GM21619 (cell line): ENCODE results near the gene TRIM10.
"Not testable (repeated sequence)": the region's sequence is repeated elsewhere in the genome, so short reads cannot be mapped to it uniquely, and the experiment has no call there.

Experiments used
- ATAC-seq: cut with Tn5 transposase; IDR thresholded peaks from one replicate; pipeline ENCODE4 v1.9.1; 2021; ENCODE audit not compliant: unreplicated experiment

TRIM10 gene

GRCh38 chr6:30154709-30155519 lies 6.1 kb downstream of the TRIM10 start:
- no peak for ATAC-seq

- ATAC-seq = no peak
Measured at GRCh38 chr6:30154061-30154460, 7.0 kb downstream of the TRIM10 start.

DNA sequence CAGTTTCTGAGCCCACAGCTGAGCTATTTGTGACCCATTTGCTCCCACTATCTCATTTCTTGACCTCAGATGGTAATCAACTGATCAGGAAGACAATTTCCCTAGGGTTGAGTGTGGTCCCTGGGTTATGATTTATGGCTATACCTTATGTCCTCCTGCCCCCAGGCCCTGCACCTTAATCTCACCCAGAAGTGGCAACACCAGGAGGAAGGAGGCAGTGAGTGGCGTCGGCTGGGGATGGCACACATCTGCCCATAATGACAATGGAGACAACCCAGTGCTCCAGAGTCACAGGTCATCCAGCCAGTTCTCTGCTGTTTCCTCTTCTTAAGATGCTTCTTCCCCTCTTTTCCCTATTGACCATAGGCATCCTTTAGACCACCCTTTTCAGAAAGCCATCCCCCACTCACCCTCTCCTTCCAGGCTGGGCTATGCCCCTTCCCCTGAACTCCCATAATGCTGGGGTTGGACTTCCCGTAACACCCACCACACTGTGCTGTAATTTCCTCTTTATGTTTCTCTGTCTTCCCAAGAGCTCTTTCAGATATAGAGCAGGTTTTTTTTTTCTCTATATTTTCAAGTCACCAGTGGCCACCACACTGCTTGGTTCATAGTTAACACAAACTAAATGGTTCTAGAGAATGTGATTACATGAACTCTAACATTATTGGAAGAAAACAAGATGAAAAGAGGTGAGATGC lies 8.0 kb downstream of the TRIM10 start:
- no peak for ATAC-seq

- ATAC-seq = no peak
Measured at GRCh38 chr6:30152016-30152673, 8.9 kb downstream of the TRIM10 start.

GRCh38 chr6:30151580-30151979 lies 9.4 kb downstream of the TRIM10 start:
- ATAC-seq = no peak

DNA sequence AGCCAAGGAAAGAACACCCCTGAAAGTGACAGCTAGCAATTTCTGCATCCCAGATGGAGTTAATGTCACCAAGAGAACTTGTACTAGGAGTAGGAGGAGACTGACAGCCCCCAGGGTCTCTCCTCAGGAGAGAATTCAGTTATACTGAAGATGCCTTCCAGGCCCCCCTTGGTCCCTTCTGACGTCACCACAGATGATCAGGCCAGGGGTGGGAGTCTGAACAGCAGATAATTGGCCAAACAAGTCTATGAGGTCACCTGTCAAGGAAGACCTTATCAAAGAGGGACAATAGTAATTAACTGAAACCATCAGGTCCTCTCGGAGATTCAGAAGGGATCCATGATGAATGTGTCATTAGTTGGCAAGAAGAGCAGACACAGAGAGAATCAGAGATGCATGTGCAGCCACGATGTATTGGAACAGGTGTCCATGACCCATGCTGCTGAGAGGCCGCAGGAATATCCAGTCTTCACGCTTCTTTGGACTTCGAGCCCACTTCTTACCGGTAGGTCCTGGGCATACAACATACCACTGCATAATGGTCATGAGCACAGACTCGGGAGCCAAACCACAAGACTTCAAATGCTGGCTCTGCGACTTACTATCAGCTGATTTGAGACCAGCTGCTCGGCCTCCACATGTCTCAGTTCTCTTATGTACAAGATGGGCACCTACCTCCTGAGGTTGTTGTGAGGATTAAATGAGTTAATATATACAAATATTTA lies 10.2 kb downstream of the TRIM10 start:
- ATAC-seq = no peak

DNA sequence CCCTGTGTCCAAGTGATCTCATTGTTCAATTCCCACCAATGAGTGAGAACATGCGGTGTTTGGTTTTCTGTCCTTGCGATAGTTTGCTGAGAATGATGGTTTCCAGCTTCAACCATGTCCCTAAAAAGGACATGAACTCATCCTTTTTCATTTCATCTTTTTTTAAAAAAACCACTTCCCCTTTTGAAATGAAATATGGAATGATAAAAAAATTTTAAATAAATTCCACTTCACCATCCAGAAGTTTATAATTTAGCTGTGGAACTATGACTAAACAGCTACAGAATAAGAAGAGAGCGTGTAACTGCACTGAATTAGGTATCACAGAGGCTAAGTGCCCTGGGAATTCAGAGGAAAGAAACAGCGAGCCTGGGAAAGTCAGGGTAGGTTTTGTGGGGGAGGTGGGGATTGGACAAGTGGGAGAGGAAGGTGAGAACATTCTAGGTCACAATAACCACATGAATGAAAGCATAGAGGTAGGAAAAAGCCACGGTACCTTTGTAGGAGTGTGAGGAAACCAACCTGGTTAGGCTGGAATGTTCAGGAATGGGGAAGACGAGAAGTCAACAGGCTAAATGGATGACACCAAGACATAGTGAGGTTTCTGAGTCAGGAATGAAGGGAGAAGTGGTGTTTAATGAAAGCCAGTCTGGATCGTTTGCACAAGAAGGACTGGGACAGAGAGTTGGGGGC lies 11.0 kb downstream of the TRIM10 start:
- no peak for ATAC-seq

- ATAC-seq = no peak
Measured at GRCh38 chr6:30149234-30149633, 11.8 kb downstream of the TRIM10 start.

GRCh38 chr6:30147096-30147495 lies 13.9 kb downstream of the TRIM10 start:
- ATAC-seq = no peak

GRCh38 chr6:30145818-30146217 lies 15.2 kb downstream of the TRIM10 start:
- ATAC-seq = no peak

DNA sequence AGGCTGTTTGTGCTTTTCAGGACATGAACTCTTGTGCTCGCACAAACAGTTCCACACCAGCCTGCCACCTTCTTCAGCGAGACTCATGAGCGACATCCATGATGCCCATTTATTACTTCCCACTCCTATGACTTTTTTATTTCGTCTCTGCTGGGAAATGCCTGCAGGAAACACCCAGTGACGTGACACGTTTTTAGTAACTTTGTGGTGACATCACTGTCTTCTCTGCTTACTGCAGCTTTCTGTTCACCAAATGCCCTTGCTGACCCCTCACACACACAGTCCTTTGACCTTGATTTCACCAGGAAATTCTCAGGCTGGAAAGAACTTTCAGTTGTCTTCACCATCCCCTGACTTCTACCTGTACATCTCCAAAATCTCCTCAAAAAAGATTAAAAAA lies 16.2 kb downstream of the TRIM10 start:
- ATAC-seq = no peak

- no peak for ATAC-seq
Measured at GRCh38 chr6:30143780-30144179, 17.2 kb downstream of the TRIM10 start.

- ATAC-seq = no peak
Measured at GRCh38 chr6:30142665-30143064, 18.3 kb downstream of the TRIM10 start.

- not testable (repeated sequence) for ATAC-seq
Measured at GRCh38 chr6:30140240-30140639, 20.8 kb downstream of the TRIM10 start.

GRCh38 chr6:30136570-30137286 lies 24.3 kb downstream of the TRIM10 start:
- ATAC-seq = no peak

DNA sequence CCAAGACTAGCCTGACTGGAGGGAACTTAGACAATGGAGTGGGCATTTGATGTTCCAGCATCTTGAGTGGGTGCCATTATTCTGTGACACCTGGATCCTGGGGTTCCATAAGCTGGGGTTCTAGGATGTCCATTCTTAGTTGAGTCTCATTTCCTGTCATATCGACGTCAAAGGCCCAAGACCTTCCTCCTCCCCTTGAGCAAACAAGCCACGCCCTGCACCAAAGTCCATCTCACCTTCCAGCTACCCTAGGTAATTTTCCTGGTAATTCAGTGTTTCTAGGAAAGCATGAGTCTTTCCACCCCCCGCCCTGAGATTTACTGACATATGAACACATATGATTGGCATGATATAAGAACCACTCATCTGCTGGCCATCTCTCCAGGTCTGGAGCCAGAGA lies 25.3 kb downstream of the TRIM10 start, which contains the start of gene TRIM40:
Gene TRIM40 (plus strand): TSS at position 384 of the 400 bp plus-strand sequence. CDS start 897 bp downstream, outside the sequence.
- no peak for ATAC-seq

DNA sequence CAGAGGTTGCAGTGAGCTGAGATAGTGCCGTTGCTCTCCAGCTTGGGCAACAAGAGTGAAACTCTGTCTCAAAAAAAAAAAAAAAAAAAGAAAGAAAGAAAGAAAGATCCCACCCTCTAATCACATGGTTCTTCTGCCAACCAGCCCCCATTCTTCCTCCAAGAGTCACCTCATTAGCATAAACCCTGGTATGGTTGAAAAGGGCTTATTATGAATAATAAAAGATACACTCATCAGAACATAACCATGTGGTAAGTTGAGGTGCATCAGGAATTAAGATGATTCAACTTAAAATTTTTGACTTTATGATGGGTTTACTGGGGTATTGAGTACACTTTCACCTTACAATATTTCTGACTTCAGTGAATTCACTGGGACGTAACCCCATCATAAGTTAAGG lies 25.9 kb downstream of the TRIM10 start:
- no peak for ATAC-seq

- no peak for ATAC-seq
Measured at GRCh38 chr6:30131947-30132497, 29.0 kb downstream of the TRIM10 start.
